C4-2B (cell line): ENCODE measurements around the gene ZNF354C.

ENCODE experiments used
- H3K27ac ChIP-seq: fragments of 450-650 bp; 2 replicates; pipeline ENCODE4 v1.5.1; 2017
- ZFX ChIP-seq: fragments of 450-650 bp; IDR thresholded peaks from 2 replicates; pipeline ENCODE4 v1.6.1; 2017
- TF ChIP-seq, protein P1 (sequence below): fragments of 450-650 bp; conservative IDR thresholded peaks from 2 replicates; pipeline ENCODE4 v1.5.1; 2017; ENCODE audit warnings: mild to moderate bottlenecking

The ZNF354C gene

GRCh38 chr5:179110528-179110927 lies 50.4 kb downstream of the ZNF354C start:
- no peak overlapping the region for H3K27ac ChIP-seq
- TF ChIP-seq, protein P1, sequence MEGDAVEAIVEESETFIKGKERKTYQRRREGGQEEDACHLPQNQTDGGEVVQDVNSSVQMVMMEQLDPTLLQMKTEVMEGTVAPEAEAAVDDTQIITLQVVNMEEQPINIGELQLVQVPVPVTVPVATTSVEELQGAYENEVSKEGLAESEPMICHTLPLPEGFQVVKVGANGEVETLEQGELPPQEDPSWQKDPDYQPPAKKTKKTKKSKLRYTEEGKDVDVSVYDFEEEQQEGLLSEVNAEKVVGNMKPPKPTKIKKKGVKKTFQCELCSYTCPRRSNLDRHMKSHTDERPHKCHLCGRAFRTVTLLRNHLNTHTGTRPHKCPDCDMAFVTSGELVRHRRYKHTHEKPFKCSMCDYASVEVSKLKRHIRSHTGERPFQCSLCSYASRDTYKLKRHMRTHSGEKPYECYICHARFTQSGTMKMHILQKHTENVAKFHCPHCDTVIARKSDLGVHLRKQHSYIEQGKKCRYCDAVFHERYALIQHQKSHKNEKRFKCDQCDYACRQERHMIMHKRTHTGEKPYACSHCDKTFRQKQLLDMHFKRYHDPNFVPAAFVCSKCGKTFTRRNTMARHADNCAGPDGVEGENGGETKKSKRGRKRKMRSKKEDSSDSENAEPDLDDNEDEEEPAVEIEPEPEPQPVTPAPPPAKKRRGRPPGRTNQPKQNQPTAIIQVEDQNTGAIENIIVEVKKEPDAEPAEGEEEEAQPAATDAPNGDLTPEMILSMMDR, result no peak
- no peak for TF ChIP-seq ZFX

DNA sequence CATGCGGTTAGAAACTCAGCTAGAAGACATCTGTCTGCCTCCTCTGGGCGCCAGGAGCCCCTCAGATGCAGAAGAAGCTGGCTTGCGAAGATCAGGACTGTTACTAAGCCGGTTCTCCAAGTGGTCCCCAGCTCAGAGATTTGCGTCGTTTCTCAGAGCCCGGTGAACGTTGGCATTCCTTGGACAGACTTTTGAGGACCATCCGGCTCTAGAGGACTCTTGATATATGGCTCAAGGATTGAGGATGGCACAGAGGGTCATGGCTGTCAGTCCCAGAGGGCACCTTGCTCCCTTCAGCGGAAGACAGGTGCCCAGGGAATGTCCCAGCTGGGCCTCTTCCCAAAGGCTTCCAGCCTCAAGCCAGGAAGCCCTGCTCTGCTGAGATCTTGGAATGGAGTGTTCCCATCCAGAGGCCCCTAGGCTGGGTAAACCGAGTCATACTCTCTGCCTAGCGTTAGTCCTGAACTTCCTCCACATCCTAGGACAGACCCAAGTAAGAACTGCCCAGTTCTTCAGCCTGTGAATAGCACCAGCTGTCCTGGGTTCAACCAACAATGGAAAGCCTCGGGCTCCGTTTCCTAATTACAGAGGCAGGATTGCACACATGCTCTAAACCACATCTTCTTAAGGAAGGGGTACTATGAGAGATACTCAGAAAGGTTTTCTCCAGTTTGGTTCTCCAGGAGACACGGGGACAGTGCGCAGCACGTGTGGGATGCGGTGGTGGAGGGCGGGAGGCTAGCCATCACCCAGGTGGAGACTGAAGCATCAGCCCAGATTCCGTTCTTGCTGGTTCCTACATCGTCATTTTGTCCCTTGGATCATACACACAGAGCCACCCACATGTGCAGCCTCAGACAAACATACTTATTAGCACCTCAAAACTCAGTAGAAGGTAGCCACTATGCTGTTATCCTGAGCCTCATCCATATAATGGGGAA lies 51.4 kb downstream of the ZNF354C start:
- TF ChIP-seq, protein P1, result no peak
- no peak for TF ChIP-seq ZFX
- H3K27ac ChIP-seq, result no peak overlapping the region

DNA sequence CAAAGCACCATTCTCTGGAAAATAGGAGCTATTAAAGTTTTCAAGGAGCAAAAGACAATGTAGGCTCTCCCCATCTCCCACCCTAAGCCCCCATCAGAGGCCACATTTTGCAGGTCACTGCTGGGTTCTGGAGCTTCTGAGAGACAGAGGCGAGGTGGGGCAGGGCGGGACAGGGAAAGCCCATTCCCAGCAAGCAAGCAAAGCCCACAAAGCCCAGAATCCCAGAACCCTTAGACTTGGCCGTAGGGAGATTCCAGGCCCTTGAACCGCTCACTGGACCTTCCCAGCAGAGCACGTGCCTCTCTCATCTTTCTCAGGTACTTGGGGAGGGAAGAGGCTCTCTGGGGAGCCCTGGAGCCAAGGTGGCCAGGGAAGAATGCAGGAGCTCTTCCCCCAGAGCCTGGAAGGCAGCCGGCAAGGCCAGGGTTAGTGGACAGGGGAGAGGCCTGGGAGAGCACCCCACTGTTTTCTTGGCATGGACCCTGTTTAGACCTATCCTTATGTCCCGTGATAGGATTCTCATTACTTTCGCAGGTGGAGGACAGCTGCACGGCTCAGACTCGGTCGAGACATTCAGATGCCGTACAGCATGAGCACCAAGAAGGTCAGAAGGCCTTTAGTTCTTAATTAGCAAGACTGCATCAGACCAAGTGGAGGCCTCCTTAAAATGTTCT lies 52.4 kb downstream of the ZNF354C start:
- TF ChIP-seq, protein P1, result no peak
- TF ChIP-seq ZFX, result no peak
- H3K27ac ChIP-seq, result no peak overlapping the region

DNA sequence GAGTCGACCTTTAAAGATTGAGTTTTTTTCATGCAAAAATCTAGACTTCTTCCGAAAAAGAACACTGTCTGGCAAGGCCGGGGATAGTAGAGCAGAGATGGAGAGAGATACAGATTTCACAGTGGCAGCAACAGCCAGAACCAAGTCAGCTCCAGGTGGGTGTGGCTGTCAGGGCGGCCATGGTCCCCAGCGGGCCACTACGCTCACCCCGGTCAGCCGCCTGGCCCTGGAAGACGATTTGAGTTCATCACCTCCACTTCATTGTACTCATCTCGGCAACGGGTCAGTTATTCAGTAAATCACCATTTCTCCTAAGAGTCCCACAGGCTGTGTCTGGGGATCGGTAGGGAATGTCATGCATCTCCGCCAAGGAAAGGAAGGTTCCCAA lies 53.0 kb downstream of the ZNF354C start:
- no peak overlapping the region for H3K27ac ChIP-seq
- TF ChIP-seq, protein P1, result no peak
- no peak for TF ChIP-seq ZFX

DNA sequence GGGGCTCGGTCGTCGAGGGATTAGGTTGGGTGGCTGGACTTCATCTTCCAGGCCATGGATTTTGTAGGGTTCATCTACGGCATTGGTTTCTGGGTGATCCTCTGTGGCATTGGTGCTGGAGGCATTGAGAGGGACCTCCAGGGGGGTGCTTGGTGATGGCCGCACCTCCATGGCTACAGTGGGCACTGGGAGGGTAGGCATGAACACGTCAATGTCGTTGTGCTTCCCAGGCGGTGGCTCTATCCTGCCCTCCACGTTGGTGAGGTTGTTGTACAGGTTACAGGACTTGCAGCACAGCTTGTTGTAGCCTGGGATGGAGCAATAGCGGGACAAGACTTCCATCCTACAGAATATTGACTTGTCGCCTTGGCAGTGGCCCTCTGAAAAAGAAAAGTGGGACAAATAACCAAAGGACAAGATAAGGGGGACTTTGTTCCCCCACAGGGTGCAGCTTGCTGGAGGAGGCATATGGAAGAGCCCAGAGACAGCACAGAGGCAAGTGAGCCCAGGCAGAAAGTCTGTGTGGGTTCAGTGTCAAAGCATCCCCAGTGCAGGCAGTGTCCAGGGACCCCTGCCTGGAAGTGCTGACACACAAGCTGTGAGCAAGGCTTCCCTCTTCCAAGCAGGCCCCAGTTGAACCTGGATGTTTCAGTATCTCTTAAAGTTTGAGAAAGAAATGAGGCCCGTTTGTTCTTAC lies 53.9 kb downstream of the ZNF354C start:
- H3K27ac ChIP-seq, result no peak overlapping the region

DNA sequence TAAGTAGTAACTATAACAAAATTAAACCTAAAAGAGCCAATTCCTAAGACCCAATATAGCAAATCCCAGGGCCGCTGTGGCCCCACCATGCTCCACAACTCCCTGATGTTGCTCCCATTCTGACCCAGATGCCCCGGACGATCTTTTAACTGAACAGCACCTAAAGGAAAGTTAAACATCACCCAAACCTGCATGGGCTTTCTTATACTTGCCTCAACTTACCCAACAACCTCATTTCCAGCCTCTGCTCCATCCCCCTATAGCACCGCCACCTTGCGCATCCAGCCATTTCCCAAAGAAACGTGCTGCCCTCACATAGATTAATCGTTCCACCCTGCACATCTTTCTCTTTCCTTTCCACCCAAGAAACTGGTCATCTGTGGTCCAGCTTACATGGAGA lies 54.6 kb downstream of the ZNF354C start:
- TF ChIP-seq, protein P1, result no peak
- TF ChIP-seq ZFX, result no peak
- H3K27ac ChIP-seq, result no peak overlapping the region

More for the DNA sequence above, 53.9 kb downstream of the ZNF354C start:
- TF ChIP-seq ZFX, result no peak
- TF ChIP-seq, protein P1, result no peak
